OCI-LY7 (cell line): Measurements from ENCODE around the gene SEMA6B. TPM values are rescaled to one million over a fixed set of nuclear protein-coding genes. Genes with fewer than 3 reads are reported as not detected.

Source experiments
- BruUV-seq: library from RNA; stranded (reverse); fragments of 400-500 nt; replicated peaks from 2 replicates; lab custom pipeline; 2021; lab: Mats Ljungman, UMichigan
- CTCF ChIA-PET: fragments of 300-600 bp; sonication (Branson Sonifier 250); formaldehyde crosslinking; loops from one replicate; lab custom pipeline; 2022; ENCODE audit warnings: antibody characterized with exemption; ENCODE audit not compliant: unreplicated experiment; lab: Charles Lee
- POLR2A ChIA-PET: fragments of 300-600 bp; sonication (Branson Sonifier 250); formaldehyde crosslinking; loops from one replicate; lab custom pipeline; 2022; ENCODE audit warnings: antibody characterized with exemption; lab: Charles Lee
- DNase-seq: peaks from one replicate; pipeline ENCODE4 v3.0.0-alpha.2; 2015; ENCODE audit warnings: low spot score
- H2AFZ ChIP-seq: fragments of 200-600 bp; sonication (generic), shearing (Covaris generic); 2 replicates; pipeline ENCODE4 v1.6.1; 2014; ENCODE audit warnings: mild to moderate bottlenecking, antibody characterized with exemption, low read length, moderate library complexity
- H3K27ac ChIP-seq: fragments of 200-600 bp; sonication (generic); 2 replicates; pipeline ENCODE4 v1.5.1; 2014; ENCODE audit warnings: mixed run types, low read depth, mild to moderate bottlenecking, moderate library complexity, low read length, inconsistent platforms; ENCODE audit not compliant: poor library complexity, severe bottlenecking
- H3K36me3 ChIP-seq: fragments of 200-600 bp; sonication (generic); 2 replicates; pipeline ENCODE4 v1.6.1; 2014; ENCODE audit warnings: mild to moderate bottlenecking, antibody characterized with exemption, low read length, moderate library complexity, mixed read lengths; ENCODE audit not compliant: insufficient read depth
- H3K4me1 ChIP-seq: fragments of 200-600 bp; sonication (generic); 2 replicates; pipeline ENCODE4 v1.5.1; 2014; ENCODE audit warnings: mild to moderate bottlenecking, low read length; ENCODE audit not compliant: insufficient read depth, poor library complexity, severe bottlenecking
- H3K4me2 ChIP-seq: fragments of 200-600 bp; sonication (generic); 2 replicates; pipeline ENCODE4 v1.6.1; 2014; ENCODE audit warnings: mild to moderate bottlenecking, low read length
- H3K4me3 ChIP-seq: fragments of 200-600 bp; sonication (generic); 2 replicates; pipeline ENCODE4 v1.5.1; 2014; ENCODE audit warnings: mild to moderate bottlenecking, low read depth, low read length; ENCODE audit not compliant: poor library complexity, severe bottlenecking
- H3K79me2 ChIP-seq: fragments of 200-600 bp; sonication (generic); 2 replicates; pipeline ENCODE4 v1.6.1; 2016; ENCODE audit warnings: low read depth, mild to moderate bottlenecking, low read length, moderate library complexity, mixed read lengths; ENCODE audit not compliant: insufficient read depth
- H3K9me2 ChIP-seq: fragments of 200-600 bp; sonication (generic); 2 replicates; pipeline ENCODE4 v1.6.1; 2016; ENCODE audit warnings: mild to moderate bottlenecking, low read length, mixed read lengths; ENCODE audit not compliant: insufficient read depth
- H3K9me3 ChIP-seq: fragments of 200-600 bp; sonication (generic); 2 replicates; pipeline ENCODE4 v1.6.1; 2014; ENCODE audit warnings: mild to moderate bottlenecking, mixed run types, low read length, mixed read lengths
- H4K20me1 ChIP-seq: fragments of 200-600 bp; sonication (generic); 2 replicates; pipeline ENCODE4 v1.6.1; 2014; ENCODE audit warnings: mild to moderate bottlenecking, antibody characterized with exemption, low read length, moderate library complexity, mixed read lengths; ENCODE audit not compliant: insufficient read depth
- CTCF ChIP-seq: fragments of 200-600 bp; sonication (generic); conservative IDR thresholded peaks from 2 replicates; pipeline ENCODE4 v1.5.1; 2014; ENCODE audit warnings: mild to moderate bottlenecking, antibody characterized with exemption, low read length, moderate library complexity, mixed read lengths
- EZH2phosphoT487 ChIP-seq: fragments of 200-600 bp; sonication (generic); IDR thresholded peaks from 2 replicates; pipeline ENCODE4 v1.6.1; 2018; ENCODE audit warnings: low read depth, borderline replicate concordance, mild to moderate bottlenecking, mixed run types, antibody characterized with exemption, low read length, moderate library complexity, mixed read lengths
- intact Hi-C: fragments of 100-400 bp; cut with micrococcal nuclease; formaldehyde crosslinking; loops from one replicate; pipeline ENCODE4 v1.10.0; 2022; ENCODE audit not compliant: unreplicated experiment
- total RNA-seq, 2 experiments: library from RNA; depleted of rRNA in 1 of 2; stranded (reverse); fragments of >200 nt in 1 of 2; shearing (Covaris generic) in 1 of 2; gene quantifications; 2 replicates each; pipeline ENCODE4 v1.2.3, GENCODE V29; 2014 to 2022

Gene SEMA6B
- total RNA-seq, 2 experiments from 2014 or later = not detected

DNA sequence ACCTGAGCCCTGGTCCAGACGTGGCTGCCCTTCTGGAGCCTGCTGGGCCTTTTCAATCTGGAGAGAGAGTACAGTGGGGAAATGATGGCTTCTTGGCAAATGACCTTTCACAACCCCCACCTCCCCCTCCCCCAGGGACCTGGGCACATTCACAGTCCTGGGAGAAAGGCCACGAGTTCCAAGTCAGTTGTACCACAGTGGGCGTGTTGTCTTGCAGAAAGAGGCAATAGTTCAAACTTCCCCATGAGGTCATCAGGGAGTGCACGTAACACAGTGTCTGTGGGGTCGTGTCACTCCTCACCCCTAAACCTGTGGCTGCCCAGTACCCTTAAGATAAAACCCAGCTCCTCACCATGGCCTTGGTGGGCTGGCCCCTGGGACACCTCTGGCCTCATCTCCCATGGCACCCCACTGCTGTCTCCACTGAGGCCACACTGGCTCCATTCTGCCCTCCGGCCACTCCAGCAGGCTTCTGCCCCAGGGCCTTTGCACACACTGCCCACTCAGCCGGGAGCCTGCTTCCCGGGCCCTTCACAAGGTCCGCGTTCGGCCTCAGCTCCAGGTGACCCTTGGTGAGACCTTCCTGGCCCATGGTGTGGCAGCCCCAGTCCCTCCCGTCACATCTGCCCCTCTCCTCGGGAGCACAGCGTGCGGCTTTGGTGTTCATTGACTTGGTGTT, 54.5 kb downstream of the SEMA6B start:
- Histone ChIP-seq H3K27ac (no peak overlapping the region), H4K20me1 (no peaks in the 10 kb centered on the region), H3K79me2 (no peaks in the 10 kb centered on the region), H3K4me2 (no peak overlapping the region), H3K4me3 (no peak overlapping the region), H3K4me1 (no peaks in the 10 kb centered on the region), H3K9me2 (no peaks in the 10 kb centered on the region), H3K36me3 (peaks cover 14% of the 10 kb centered on the region; the same call in 1 of the 2 replicates), H2AFZ (no peak overlapping the region), H3K9me3 (no peaks in the 10 kb centered on the region)
- no TSS peak for BruUV-seq
- CTCF ChIA-PET = no interaction called here
- POLR2A ChIA-PET = no interaction called here
- intact Hi-C loops = no loop called here
- DNase-seq = no peak
- TF ChIP-seq CTCF (no peak), EZH2phosphoT487 (no peak)

GRCh38 chr19:4504297-4504701, 55.2 kb downstream of the SEMA6B start:
- H3K9me2 ChIP-seq = no peaks in the 10 kb centered on the region
- H3K4me1 ChIP-seq = no peaks in the 10 kb centered on the region
- H3K9me3 ChIP-seq = no peaks in the 10 kb centered on the region
- no peak overlapping the region for H3K27ac ChIP-seq
- H3K79me2 ChIP-seq = no peaks in the 10 kb centered on the region
- TF ChIP-seq EZH2phosphoT487 = no peak
- no peak for TF ChIP-seq CTCF
- H3K36me3 ChIP-seq = peaks cover 14% of the 10 kb centered on the region; the same call in 1 of the 2 replicates
- no peak for DNase-seq
- BruUV-seq = no TSS peak
- intact Hi-C loops = no loop called here
- ChIA-PET CTCF (no interaction called here), POLR2A (no interaction called here)
- no peaks in the 10 kb centered on the region for H4K20me1 ChIP-seq
- H3K4me2 ChIP-seq = no peak overlapping the region
- H2AFZ ChIP-seq = no peak overlapping the region
- H3K4me3 ChIP-seq = no peak overlapping the region

DNA sequence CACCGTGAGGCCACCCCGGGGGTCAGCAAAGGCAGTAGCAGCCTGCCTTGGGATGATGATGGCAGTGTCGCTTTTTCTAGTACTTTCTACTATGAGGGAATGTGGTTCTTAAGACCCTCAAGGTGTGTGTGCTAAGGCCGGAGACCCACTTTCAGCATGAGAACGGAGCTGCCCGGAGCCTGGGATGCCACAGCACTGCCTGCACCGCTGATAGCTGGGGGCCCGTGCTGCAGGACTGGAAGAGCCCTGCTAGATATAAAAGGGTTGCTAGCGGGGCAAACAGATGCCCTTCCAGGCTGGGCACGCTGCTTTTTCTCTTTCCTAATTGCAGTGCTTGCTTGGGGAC, 55.7 kb downstream of the SEMA6B start:
- Histone ChIP-seq H3K79me2 (no peaks in the 10 kb centered on the region), H3K9me2 (no peaks in the 10 kb centered on the region), H3K4me2 (no peak overlapping the region), H4K20me1 (no peaks in the 10 kb centered on the region), H3K9me3 (no peaks in the 10 kb centered on the region), H3K4me1 (no peaks in the 10 kb centered on the region), H3K27ac (no peak overlapping the region), H3K36me3 (peaks cover 14% of the 10 kb centered on the region; the same call in 1 of the 2 replicates), H3K4me3 (no peak overlapping the region), H2AFZ (no peak overlapping the region)
- TF ChIP-seq CTCF (no peak), EZH2phosphoT487 (no peak)
- POLR2A ChIA-PET = no interaction called here
- no TSS peak for BruUV-seq
- intact Hi-C loops = no loop called here
- no peak for DNase-seq
- CTCF ChIA-PET = no interaction called here
